Stimulated activated CD4-positive, alpha-beta T cell treated with anti-CD3 and anti-CD28 coated beads, Interleukin-1b, Interleukin-23, amount 100 ng/mL, for 48 hours (primary cell): ENCODE measurements around the gene IP6K1.
"Not testable (repeated sequence)": the region's sequence is repeated elsewhere in the genome, so short reads cannot be mapped to it uniquely, and the experiment has no call there.

Source experiments
- DNase-seq: peaks from one replicate; pipeline ENCODE4 v3.0.0-alpha.2; 2020

IP6K1 gene

DNA sequence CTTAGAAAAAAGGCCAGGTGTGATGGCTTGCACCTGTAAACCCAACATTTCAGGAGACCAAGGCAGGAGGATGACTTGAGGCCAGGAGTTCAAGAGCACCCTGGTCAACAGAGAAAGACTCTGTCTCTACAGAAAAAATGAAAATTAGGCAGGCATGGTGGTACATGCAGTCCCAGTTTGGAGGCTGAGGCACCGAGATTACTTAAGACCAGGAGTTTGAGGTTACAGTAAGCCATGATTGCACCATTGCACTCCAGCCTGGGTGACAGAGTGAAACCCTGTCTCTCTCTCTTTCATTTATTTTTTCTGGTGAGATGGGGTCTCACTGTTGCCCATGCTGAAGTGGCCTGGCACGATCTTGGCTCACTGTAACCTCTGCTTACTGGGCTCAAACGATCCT, 24.7 kb downstream of the IP6K1 start:
- DNase-seq: no peak

DNA sequence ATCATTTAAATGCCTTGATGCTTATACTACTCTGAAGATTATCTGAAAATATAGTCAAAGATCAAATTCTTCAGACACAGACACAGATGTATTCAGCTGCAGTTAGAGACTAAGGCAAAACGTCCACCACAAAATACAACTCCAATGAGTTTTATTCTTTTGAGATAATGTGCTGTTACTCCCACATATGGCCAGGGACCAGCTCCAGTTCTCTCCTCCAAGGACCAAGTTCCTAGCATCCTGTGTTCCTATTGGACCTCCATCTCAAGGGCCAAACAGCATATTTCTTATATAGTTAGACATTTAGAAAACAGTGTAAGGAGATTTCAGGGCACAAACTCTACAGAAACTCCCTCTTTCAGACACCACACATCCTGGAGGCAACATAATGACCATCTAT, 27.1 kb downstream of the IP6K1 start:
- DNase-seq: no peak

DNA sequence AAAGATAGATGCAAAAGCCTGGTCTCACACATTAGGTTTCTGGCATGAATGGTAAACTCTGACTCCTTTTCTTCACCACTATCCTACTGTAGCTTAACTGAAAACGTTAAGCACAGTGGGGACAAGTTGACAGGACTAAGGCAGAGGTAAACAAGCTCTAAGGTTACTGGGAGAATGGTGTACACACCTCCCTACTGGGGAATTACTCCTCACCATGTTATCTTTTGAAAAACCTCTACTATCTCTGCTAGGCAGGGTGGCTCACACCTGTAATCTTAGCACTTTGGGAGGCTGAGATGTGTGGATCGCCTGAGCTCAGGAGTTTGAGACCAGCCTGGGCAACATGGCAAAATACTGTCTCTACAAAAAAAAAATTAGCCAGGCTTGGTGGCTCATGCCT, 29.1 kb downstream of the IP6K1 start:
- DNase-seq: no peak

DNA sequence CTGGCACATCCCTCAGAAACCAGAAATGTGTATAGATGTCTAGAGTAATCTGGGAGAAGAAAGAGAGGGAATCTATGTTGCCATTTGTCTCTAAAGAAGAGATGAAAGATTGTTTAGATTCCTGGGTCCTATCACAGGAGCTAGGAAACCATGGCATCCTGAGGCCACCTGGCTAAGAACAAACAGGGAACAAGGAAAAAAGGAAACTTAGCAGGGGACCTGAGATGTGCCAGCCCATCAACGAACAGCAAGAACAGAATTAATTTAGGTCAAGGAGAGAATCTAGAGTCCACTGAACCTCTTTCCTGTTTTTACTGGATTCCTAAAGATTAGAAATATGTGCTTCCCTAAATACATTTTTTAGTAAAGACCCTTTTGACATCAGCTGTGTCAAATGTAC, 30.3 kb downstream of the IP6K1 start:
- DNase-seq: no peak

DNA sequence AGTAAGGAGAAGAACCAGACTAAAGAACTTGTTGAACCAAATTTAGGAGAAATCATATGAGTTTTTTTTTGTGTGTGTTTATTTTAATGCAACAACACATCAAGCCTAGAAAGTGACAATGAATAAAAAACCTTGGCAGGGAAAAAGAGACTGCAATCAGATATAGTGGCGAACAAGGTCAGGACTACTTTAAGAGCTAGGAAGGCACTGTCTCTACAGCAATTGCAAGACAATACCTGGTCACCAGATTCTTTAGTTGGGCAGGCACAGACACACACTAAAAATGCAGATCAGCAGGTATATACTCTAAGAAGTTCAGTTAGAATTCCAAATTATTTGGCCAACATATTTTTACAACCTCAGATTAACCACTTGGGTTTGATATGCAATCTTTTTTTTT, 31.8 kb downstream of the IP6K1 start:
- DNase-seq: no peak

DNA sequence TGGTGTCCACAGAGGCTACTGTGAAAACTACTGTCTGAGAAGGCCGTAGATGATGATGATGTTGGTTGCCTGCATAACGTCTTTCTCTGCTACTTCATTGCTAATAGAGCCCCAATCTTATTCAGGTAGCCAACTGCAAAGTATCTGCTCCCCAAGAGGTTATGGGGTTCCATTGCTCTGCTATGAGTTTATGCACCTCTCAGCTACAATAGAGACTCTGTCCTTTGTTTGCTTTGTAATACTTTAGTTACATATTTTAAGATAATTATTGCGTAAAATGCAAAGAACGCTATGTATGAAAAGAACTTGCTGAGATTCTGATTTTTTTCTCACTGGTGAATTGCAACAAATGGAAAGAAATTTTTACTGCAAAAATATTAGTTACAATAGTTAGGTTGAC, 34.8 kb downstream of the IP6K1 start:
- no peak for DNase-seq

DNA sequence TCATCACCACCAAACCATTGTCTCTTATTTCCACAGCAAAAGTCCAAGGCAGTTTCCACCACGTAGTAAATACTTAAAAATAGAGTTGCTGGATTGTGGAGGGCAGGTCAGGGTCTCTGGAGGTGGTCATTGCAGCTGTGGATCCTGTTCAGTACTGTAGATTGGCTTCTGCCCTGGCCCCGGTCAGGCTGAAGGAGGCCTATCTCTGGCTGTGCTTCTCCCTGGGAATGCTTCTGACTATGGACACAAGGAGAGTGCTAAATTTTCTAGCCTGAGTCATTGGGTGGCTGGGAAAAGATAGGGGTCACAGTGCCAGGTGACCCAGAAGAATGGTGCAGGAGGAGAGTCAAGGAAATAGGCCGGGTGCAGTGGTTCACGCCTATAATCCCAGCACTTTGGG, 36.3 kb downstream of the IP6K1 start:
- no peak for DNase-seq

DNA sequence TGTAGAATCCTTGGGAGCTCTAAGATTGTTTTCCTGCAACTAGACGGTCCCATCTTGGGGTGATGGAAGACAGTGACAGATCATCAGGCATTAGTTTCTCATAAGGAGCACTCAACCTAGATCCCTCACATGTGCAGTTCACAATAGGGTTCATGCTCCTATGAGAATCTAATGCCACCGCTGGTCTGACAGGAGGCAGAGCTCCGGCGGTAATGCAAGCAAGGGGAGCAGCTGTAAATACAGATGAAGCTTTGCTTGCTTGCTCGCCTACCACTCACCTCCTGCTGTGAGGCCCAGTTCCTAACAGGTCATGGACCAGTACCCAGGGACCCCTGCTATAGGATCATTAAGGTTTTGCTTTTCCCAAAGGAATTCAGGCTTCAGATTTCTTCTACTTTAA, 37.5 kb downstream of the IP6K1 start:
- DNase-seq: not testable (repeated sequence)

DNA sequence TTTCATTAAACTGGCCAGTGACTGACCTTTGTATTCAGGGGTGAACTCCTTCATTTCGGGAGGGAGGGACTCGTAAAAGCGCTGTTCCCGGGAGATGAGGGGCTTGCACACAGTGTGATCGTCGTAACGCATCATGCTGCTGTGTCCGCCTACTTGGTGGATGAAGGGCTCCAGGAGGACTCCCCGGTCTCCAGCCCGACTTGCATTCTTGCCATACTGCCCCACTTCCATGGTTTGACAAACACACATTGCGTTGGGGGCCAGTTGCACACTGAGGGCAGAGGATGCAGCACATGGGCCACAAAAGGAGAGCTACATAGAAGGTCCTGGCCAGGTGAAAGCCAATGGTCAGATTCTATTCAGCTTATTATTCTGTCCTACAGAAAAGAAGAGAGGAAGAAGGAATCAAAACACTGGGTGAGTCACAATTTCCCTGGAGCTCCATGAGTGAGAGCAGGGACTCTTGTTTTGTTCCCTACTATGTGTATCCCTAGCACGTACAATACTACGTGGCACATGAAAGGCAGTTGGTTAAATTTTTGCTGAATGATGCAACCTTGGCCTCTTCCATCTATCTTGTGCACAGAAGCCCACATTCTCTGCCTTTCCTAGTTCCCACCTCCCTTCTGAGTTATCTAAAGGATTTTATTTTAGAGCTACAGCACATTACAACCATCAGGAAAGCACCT, 38.4 kb downstream of the IP6K1 start:
- no peak for DNase-seq

DNA sequence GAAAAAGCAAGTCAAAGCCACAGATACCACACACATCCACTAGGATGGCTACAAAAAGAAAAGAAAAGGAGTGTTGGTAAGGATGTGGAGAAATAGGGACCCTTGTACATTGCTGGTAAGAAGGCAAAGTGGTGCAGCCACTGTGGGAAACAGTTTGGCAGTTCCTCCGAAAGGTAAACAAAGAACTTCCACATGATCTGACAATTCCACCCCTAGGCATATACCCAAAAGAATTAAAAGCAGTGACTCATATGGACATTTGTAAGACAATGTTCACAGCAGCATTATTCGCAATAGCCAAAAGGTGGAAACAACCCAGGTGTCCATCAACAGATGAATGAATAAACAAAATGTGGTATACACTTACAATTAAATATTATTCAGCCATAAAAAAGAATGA, 40.4 kb downstream of the IP6K1 start:
- no peak for DNase-seq

DNA sequence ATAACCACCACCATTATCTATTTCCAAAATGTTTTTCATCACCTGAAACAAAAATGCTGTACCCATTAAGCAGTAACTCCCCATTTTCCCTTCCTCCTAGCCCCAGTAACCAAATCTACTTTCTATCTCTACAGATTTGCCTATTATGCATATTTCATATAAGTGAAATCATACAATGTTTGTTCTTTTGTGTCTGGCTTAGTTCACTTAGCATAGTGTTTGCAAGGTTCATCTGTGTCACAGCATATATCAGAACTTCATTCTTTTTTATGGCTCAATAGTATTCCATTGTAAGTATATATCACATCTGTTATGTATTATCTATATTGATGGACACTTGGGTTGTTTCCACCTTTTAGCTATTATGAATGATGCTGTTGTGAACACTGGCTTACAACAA, 45.9 kb downstream of the IP6K1 start:
- DNase-seq: no peak

DNA sequence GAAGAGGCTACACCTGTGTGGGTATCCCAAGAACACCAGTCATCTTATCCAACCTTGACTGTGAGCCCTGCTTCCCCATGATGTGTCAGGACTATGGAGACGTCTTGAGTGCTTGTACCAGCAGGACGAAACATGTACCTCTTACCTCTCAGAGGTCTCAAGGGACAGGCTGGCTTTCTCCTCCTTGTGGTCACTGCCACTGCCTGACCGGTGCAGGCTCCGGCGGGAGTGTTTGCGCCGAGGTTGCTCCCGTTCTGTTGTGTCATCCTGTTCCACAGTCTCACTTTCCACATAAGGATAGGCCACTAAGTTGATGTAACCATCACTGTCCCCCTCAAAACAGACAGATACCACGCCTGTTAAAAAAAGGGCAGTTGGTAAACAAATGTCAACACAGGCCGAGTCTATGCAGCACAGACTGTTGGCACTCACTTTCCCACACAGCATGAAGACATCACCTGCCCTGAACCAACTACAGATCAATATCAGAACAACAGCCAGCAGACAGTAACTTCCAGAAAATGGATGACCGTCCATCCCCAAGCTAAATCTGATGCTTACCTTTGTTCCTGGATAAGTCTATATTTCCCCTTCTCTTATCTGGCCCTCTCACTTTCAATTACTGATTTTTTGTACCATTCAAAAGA, 48.2 kb downstream of the IP6K1 start:
- DNase-seq: no peak

DNA sequence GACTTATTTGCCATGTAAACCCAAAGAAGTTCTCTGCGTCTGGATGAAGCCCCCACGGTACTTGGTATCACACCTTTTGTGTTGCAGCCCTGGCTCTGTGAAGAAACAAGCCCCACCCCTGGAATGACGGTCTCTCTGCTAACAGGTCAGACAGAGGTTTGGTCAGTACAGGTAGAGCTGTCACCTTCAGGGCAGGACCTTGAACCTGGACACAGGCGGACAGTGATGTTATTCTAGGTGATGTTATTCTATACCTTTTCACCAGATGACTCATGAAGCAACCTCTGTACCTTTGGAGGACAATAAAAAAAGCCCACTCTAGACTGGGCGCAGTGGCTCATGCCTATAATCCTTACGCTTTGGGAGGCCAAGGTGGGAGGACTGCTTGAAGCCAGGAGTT, 51.6 kb downstream of the IP6K1 start:
- no peak for DNase-seq

DNA sequence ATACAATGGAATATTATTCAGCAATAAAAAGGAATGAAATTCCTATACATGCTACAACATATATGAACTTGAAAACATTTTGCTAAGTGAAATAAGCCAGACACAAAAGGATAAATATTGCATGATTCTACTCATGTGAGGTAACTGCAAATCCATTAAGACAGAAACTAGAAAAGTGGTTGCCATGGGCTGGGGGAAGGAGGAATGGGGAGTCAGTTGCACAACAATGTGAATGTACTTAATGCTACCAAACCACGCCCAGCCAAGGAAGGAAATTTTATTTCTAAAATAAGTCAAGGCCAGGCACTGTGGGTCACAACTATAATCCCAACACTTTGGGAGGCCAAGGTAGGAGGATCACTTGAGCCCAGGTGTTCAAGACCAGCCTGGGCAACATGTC, 52.8 kb downstream of the IP6K1 start:
- DNase-seq: no peak

DNA sequence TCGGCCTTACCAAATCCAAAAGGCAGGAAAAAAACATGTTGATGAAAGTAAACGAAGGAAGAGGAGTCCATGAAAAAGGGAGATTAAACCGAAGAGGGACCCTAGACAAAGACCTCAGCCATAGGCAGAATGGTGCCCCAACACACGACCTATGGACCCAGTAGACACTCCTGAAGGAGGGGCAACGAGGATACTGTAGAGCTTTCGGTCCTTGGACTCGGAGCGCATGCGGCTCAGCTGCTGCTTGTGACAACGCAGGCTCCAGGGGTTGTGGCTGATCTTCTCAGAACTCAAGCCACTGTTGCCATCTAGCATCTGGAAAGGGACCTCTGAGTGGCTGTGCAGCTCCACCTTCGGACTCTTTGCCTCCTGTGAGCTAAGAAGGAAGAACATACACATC, 53.7 kb downstream of the IP6K1 start:
- no peak for DNase-seq

DNA sequence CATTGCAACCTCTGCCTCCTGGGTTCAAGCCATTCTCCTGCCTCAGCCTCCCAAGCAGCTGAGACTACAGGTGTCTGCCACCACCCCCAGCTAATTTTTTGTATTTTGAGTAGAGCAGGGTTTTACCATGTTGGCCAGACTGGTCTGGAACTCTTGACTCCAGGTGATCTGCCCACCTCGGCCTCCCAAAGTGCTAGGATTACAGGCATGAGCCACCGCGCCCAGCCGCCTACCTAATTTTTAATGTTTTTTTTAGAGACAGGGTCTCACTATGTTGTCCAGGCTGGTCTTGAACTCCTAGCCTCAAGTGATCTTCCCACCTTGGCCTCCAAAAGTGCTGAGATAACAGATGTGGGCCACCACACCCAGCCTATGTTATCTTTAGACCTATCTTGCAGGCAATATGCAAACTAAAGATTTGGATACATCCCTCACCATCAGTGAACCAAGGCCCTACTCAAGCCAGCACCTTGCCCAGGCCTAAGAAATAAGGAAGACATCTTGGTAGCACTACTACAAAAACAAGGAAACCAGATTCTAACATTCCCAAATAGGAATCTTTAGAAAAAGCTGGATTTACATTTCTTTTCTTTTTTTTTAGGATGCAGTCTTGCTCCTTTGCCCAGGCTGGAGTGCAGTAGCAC, 56.3 kb downstream of the IP6K1 start:
- DNase-seq: no peak

DNA sequence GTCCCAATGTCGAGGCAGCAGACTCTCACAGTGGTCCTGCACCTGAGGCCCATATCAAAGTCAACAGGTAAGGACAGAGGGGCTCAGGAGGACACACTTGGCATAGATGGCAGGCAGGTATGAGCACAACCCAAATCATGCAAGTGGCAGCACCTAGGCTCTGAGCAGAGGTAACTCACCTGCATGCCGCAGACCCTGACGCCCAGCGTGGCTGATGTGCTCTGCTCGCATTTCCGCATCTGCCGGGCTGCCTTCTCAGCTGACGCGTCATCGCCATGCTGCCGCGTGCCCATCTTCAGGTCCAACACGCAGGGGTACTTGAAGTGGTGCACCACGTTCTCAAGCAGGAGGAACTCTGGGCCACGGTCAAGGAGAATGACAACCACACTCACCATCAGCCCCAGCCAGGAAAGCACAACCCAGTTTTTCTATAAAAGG, 58.4 kb downstream of the IP6K1 start:
- DNase-seq: no peak

DNA sequence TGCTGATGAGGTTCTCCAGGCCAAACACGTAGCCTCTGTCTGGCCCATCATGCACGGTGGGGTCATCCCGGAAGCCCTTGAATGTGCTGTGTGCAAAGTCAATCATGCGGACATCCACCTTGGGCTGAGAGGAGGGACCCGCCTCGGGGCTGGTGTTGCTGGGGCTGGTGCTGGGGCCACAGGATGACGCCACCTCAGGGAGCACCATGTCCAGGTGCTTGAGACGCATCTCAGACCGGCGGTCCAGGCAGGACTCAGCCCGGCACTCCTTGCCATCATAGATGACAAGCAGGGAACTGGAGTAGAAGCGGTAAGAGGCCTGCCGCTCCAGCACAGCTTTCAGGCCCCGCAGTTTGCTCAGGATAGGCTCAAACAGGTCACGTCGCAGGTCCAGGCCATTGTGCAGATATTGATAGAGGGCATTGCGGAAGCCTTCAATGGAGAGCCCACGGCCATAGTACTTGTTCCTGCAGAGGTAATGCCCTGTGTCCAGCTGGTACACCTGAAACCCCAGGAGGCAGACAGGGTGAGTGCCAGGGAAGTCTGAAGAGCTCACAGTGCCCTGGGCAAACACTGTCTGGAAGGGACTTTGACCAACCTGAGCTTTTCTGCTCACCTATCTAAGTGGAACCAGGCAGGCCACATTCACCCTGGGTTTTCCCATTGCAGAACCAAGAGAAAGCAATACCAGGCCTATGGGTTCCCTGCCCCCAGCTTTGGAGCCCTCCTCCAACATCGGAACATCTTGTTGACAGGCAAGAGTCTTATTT, 59.0 kb downstream of the IP6K1 start:
- DNase-seq: no peak

DNA sequence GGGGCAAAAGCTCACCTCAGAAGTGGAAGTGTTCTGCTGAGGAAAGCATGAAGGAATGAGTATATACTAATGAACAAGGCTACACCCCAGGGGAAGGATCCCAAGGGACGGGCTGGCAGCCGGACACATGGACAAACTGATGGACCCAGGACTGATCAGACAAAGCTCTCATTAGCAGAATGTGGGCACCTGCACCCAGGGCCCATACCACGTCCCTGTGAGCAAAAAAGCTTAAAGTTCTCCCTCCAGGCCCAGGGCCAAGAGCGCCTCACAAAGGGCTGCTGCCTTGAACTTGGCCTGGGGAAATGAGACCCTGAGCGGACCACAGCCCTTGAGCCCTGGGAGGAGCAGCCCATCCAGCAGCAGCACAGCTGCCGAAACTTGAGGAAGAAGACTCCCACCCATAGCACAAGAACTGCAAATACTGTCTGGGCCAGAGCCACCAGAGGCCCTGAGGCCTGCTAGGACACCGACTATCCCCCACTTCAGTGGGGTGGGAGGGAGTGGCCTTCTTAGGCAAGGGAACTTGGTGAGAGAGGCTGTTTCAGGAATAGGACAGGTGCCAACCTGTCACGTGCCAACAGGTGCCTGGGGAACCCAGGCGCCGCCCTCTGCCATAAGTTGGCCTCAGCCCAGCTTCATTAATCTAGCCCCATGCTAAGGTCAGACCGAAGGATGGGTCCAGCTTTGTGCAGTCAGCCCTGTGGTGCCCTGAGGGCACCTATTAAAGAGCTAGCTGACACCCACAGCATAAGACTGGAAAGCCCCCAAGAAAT, 60.2 kb downstream of the IP6K1 start:
- DNase-seq: no peak

DNA sequence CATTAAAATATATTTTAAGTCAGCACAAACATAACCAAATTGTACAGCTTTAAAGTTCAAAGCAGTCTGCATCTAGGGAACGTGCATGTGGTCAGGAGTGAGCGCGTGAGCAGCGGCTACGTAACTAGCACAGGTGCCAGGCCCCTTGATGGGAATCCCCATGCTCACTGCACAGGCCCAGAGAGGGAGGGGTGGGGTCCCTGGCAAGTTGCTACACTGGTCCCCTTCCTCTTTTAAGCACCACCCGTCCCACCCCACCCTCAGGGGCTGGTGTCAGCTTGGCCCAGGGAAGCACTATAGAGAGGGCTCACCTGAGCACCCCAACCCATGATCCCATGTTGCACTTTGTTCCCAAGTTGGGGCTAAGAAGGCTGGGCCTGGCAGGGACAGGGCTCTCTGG, 61.8 kb downstream of the IP6K1 start:
- peak; percentile 27 for DNase-seq

DNA sequence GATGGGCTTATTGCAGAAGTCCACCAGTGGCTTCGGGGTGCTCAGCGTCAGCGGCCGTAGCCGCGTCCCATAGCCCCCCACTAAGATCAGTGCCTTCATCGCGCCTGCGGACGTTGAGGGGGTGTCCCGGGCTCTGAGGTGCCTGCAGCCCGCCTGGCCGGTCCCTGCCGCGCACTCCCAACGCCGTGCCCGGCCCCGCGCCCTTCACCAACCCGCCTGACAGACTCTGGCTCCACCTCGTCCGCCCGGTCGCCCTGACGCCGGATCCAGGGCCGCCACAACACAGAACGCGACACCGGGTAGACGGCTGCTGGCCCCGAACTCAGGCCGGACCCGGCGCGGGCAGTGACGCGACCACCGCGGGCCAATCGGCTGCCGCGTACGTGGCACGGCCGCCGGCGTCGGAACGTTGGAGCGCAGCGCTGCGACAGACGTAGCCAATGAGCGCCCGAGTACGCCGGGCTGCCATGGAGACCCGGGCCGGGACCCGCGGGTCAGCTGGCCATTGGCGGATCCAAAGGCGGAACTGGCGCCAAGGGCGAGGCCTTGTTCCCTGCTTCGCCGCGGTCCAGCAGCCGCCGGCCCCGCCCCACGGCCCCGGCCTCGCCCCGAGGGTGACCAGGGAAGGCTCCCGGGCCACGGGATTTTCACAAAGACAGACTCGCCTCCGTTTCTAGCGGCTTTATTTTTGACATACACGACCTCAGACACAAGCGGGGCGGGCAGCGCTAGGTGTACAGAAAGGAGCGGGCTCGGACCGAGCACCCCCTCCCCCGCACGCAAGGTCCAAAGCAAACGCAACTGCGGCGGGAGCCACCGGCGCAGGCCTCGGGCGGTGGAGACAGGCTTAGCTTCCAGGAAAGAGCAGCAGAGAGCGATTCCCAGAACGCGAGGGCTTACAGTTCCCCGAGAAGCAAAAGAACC, 62.5 kb downstream of the IP6K1 start, which contains the start of gene GMPPB:
TSS of gene GMPPB (minus strand) at position 324 of the 924 bp plus-strand sequence. CDS start at position 99, 225 bp downstream.
- peak; percentile 95 for DNase-seq

DNA sequence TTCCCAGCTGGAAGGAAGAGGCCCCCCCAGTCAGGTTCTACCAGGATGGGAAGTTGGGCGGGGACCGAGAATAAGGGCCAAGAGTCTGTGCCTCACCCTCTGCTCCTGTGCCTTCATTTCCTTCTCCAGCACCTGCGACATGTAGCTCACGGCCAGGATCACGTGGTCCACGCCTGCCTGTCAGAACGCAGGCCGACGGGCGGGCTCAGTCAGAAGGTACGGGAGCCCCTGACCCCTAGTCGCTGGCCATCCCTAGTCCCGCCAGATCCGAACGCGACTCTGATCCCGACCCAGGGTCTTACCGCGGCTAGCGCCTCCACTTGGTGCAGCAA, 63.1 kb downstream of the IP6K1 start:
- DNase-seq: peak; percentile 67
